IMR-90 (cell line): Measurements from ENCODE around the gene ALDH7A1. TPM values are rescaled to one million over a fixed set of nuclear protein-coding genes. Genes with fewer than 3 reads are reported as not detected.

Source experiments
- ATAC-seq: fragments of 200-7000 bp; cut with Tn5 transposase; 2 replicates; pipeline ENCODE4 v1.9.1; 2020; ENCODE audit warnings: low read depth, mild to moderate bottlenecking, moderate library complexity
- BruUV-seq: library from RNA; stranded (reverse); fragments of 400-500 nt; replicated peaks from 2 replicates; lab custom pipeline; 2021; lab: Mats Ljungman, UMichigan
- CTCF ChIA-PET: fragments of 300-600 bp; formaldehyde crosslinking; extraction: SDS; loops from one replicate; lab custom pipeline; 2021; ENCODE audit warnings: antibody characterized with exemption; lab: Yijun Ruan, JAX
- POLR2A ChIA-PET: fragments of 300-600 bp; sonication (Branson Sonifier 250); formaldehyde crosslinking; loops from one replicate; lab custom pipeline; 2022; ENCODE audit warnings: antibody characterized with exemption; ENCODE audit not compliant: unreplicated experiment; lab: Charles Lee
- DNase-seq: peaks from one replicate; pipeline ENCODE4 v3.0.0; 2013
- H2AFZ ChIP-seq: replicated peaks from 2 replicates; pipeline ENCODE3; 2013; ENCODE audit warnings: low read length, mild to moderate bottlenecking; ENCODE audit not compliant: poor library complexity
- H2AK5ac ChIP-seq: 2 replicates; pipeline ENCODE4 v1.6.1; 2013; ENCODE audit warnings: low read depth, low read length, inconsistent platforms
- H2AK9ac ChIP-seq: replicated peaks from 2 replicates; pipeline ENCODE3; 2013; ENCODE audit warnings: mild to moderate bottlenecking, low read depth, low read length, moderate library complexity; ENCODE audit not compliant: poor library complexity
- H2BK120ac ChIP-seq: 2 replicates; pipeline ENCODE4 v1.6.1; 2013; ENCODE audit warnings: low read depth, low read length, inconsistent platforms
- H2BK15ac ChIP-seq: 3 replicates; pipeline ENCODE4 v1.6.1; 2013; ENCODE audit warnings: low read depth, low read length, inconsistent platforms
- H2BK20ac ChIP-seq: 2 replicates; pipeline ENCODE4 v1.6.1; 2013; ENCODE audit warnings: low read depth, mild to moderate bottlenecking, inconsistent platforms, low read length, moderate library complexity
- H2BK5ac ChIP-seq: 2 replicates; pipeline ENCODE4 v1.6.1; 2013; ENCODE audit warnings: mild to moderate bottlenecking, low read depth, low read length, inconsistent platforms; ENCODE audit not compliant: poor library complexity, severe bottlenecking
- H3K14ac ChIP-seq: replicated peaks from 2 replicates; pipeline ENCODE4 v1.6.1; 2013; ENCODE audit warnings: low read depth, low read length, inconsistent platforms
- H3K18ac ChIP-seq: 2 replicates; pipeline ENCODE4 v1.6.1; 2013; ENCODE audit warnings: low read depth, low read length, control low read depth
- H3K23ac ChIP-seq: 2 replicates; pipeline ENCODE4 v1.6.1; 2013; ENCODE audit warnings: low read depth, low read length, inconsistent platforms
- H3K27ac ChIP-seq: 2 replicates; pipeline ENCODE4 v1.5.1; 2013; ENCODE audit warnings: mild to moderate bottlenecking, control low read depth, low read length; ENCODE audit not compliant: insufficient read depth
- H3K27me3 ChIP-seq: 2 replicates; pipeline ENCODE4 v1.6.1; 2013; ENCODE audit warnings: low read length; ENCODE audit not compliant: control insufficient read depth, insufficient read depth
- H3K36me3 ChIP-seq: 2 replicates; pipeline ENCODE4 v1.6.1; 2013; ENCODE audit warnings: low read length, mixed read lengths; ENCODE audit not compliant: control insufficient read depth, insufficient read depth
- H3K4ac ChIP-seq: 2 replicates; pipeline ENCODE4 v1.6.1; 2013; ENCODE audit warnings: low read depth, low read length, inconsistent platforms
- H3K4me1 ChIP-seq: 2 replicates; pipeline ENCODE4 v1.6.1; 2013; ENCODE audit warnings: low read length, mixed read lengths; ENCODE audit not compliant: control insufficient read depth, insufficient read depth
- H3K4me2 ChIP-seq: 2 replicates; pipeline ENCODE4 v1.6.1; 2013; ENCODE audit warnings: low read depth, mild to moderate bottlenecking, control low read depth, low read length, moderate library complexity
- H3K4me3 ChIP-seq: 2 replicates; pipeline ENCODE4 v1.5.1; 2013; ENCODE audit warnings: low read depth, mild to moderate bottlenecking, control low read depth, low read length, moderate library complexity; ENCODE audit not compliant: insufficient read depth
- H3K56ac ChIP-seq: 2 replicates; pipeline ENCODE4 v1.6.1; 2013; ENCODE audit warnings: low read length, inconsistent platforms; ENCODE audit not compliant: insufficient read depth; ENCODE audit errors: extremely low read depth
- H3K79me1 ChIP-seq, 2 experiments: 2 replicates each; pipeline ENCODE4 v1.6.1; 2013; ENCODE audit warnings: low read length in 2 of 2, inconsistent platforms in 1 of 2, low read depth in 1 of 2
- H3K9ac ChIP-seq: 2 replicates; pipeline ENCODE4 v1.6.1; 2013; ENCODE audit warnings: low read depth, low read length, control low read depth
- H3K9me1 ChIP-seq: 2 replicates; pipeline ENCODE4 v1.6.1; 2013; ENCODE audit warnings: low read length, inconsistent platforms; ENCODE audit not compliant: insufficient read depth
- H3K9me3 ChIP-seq: 2 replicates; pipeline ENCODE4 v1.6.1; 2013; ENCODE audit warnings: low read length; ENCODE audit not compliant: control insufficient read depth, insufficient read depth
- H4K20me1 ChIP-seq: 2 replicates; pipeline ENCODE4 v1.6.1; 2013; ENCODE audit warnings: low read length, inconsistent platforms; ENCODE audit not compliant: insufficient read depth
- H4K5ac ChIP-seq: 2 replicates; pipeline ENCODE4 v1.6.1; 2013; ENCODE audit warnings: mild to moderate bottlenecking, low read depth, low read length, control low read depth
- H4K8ac ChIP-seq, 2 experiments: 2 replicates each; pipeline ENCODE4 v1.6.1; 2013; ENCODE audit warnings: low read depth in 2 of 2, low read length in 2 of 2, control low read depth in 1 of 2, inconsistent platforms in 1 of 2
- H4K91ac ChIP-seq: 2 replicates; pipeline ENCODE4 v1.6.1; 2013; ENCODE audit warnings: low read depth, low read length, inconsistent platforms; ENCODE audit not compliant: insufficient read depth
- BHLHE40 ChIP-seq: fragments of 150-350 bp; IDR thresholded peaks from 2 replicates; pipeline ENCODE4 v1.6.1; 2016; ENCODE audit warnings: mild to moderate bottlenecking, low read depth, low read length
- CEBPB ChIP-seq: IDR thresholded peaks from 2 replicates; pipeline ENCODE4 v1.6.1; 2012; ENCODE audit warnings: low read depth, low read length, improper control_type of control experiment
- CHD1 ChIP-seq: IDR thresholded peaks from 2 replicates; pipeline ENCODE4 v1.6.1; 2012; ENCODE audit warnings: low read depth, low read length, improper control_type of control experiment
- CTCF ChIP-seq: conservative IDR thresholded peaks from 2 replicates; pipeline ENCODE4 v1.5.1; 2012; ENCODE audit warnings: mild to moderate bottlenecking, low read depth, low read length, improper control_type of control experiment
- ELK1 ChIP-seq: fragments of 150-350 bp; IDR thresholded peaks from 2 replicates; pipeline ENCODE4 v1.6.1; 2016; ENCODE audit warnings: low read depth, mild to moderate bottlenecking, low read length, moderate library complexity, borderline replicate concordance
- FOS ChIP-seq: fragments of 150-350 bp; IDR thresholded peaks from 2 replicates; pipeline ENCODE4 v1.6.1; 2016; ENCODE audit warnings: low read depth, low read length
- MAFK ChIP-seq: IDR thresholded peaks from 2 replicates; pipeline ENCODE4 v1.6.1; 2012; ENCODE audit warnings: low read depth, low read length, improper control_type of control experiment
- MAZ ChIP-seq: IDR thresholded peaks from 2 replicates; pipeline ENCODE4 v1.6.1; 2012; ENCODE audit warnings: low read depth, mild to moderate bottlenecking, low read length, improper control_type of control experiment, moderate library complexity, borderline replicate concordance
- MXI1 ChIP-seq: IDR thresholded peaks from 2 replicates; pipeline ENCODE4 v1.6.1; 2012; ENCODE audit warnings: low read depth, mild to moderate bottlenecking, low read length, moderate library complexity, borderline replicate concordance
- NFE2L2 ChIP-seq: fragments of 150-350 bp; IDR thresholded peaks from 2 replicates; pipeline ENCODE4 v1.6.1; 2016; ENCODE audit warnings: low read depth, mild to moderate bottlenecking, low read length
- POLR2A ChIP-seq: IDR thresholded peaks from 2 replicates; pipeline ENCODE4 v1.6.1; 2012; ENCODE audit warnings: mild to moderate bottlenecking, low read depth, low read length
- RAD21 ChIP-seq: IDR thresholded peaks from 2 replicates; pipeline ENCODE4 v1.6.1; 2012; ENCODE audit warnings: low read length, improper control_type of control experiment
- RCOR1 ChIP-seq: IDR thresholded peaks from 2 replicates; pipeline ENCODE4 v1.6.1; 2012; ENCODE audit warnings: mild to moderate bottlenecking, low read length, improper control_type of control experiment; ENCODE audit not compliant: insufficient replicate concordance
- RFX5 ChIP-seq: IDR thresholded peaks from 2 replicates; pipeline ENCODE4 v1.8.0; 2012; ENCODE audit warnings: low read depth, mild to moderate bottlenecking, low read length, moderate library complexity
- SMC3 ChIP-seq: fragments of 150-350 bp; IDR thresholded peaks from 2 replicates; pipeline ENCODE4 v1.6.1; 2016; ENCODE audit warnings: low read depth, mild to moderate bottlenecking, antibody characterized with exemption, low read length, moderate library complexity
- USF2 ChIP-seq: fragments of 150-350 bp; IDR thresholded peaks from 2 replicates; pipeline ENCODE4 v1.6.1; 2017; ENCODE audit warnings: mild to moderate bottlenecking, antibody characterized with exemption, low read length, low read depth
- WGBS, 2 experiments: methylation state at CpG; one replicate each; pipeline versions ENCODE4 v1.1.5 to v1.1.7; 2013; ENCODE audit warnings: missing lambda C conversion rate in 2 of 2; ENCODE audit not compliant: insufficient read length in 1 of 2; ENCODE audit errors: extremely low coverage in 2 of 2; 5-methylcytosine and 5-hydroxymethylcytosine counted together
- dilution Hi-C: fragments of 300-500 bp; cut with HindIII; formaldehyde crosslinking; loops from one replicate; pipeline ENCODE4 v1.14.3; 2018; ENCODE audit warnings: low sequenced_read_pairs; ENCODE audit not compliant: unreplicated experiment
- in situ Hi-C: fragments of 300-500 bp; cut with MboI; formaldehyde crosslinking; loops from 3 replicates; pipeline ENCODE4 v1.14.3; 2019; ENCODE audit warnings: low sequenced_read_pairs, inconsistent platforms, mixed read lengths
- intact Hi-C: fragments of 100-400 bp; cut with micrococcal nuclease; formaldehyde crosslinking; loops from 2 replicates; pipeline ENCODE4 v1.10.0; 2022
- polyA plus RNA-seq, 3 experiments: library from polyadenylated mRNA; depleted of rRNA; stranded (reverse); fragments of >200 nt; gene quantifications; 2 replicates each; pipeline ENCODE4 v1.2.3, GENCODE V29; 2012; ENCODE audit warnings: low replicate concordance in 1 of 3
- total RNA-seq: library from RNA; depleted of rRNA; stranded (reverse); fragments of >200 nt; gene quantifications from 2 replicates; pipeline ENCODE4 v1.2.3, GENCODE V29; 2012

Gene ALDH7A1
- total and polyA plus RNA-seq, 2 of the 4 experiments (the other 2 are of a cell fraction) = 40.9 to 62.2 TPM

- ATAC-seq = no peak
- no peaks in the 10 kb centered on the region for H3K9me3 ChIP-seq
- dilution Hi-C loops (no loop called here), in situ Hi-C loops (no loop called here), intact Hi-C loops (no loop called here)
- BruUV-seq = no TSS peak
- H3K9me1 ChIP-seq = no peaks in the 10 kb centered on the region
- H2AK9ac ChIP-seq = no peak overlapping the region
- no peaks in the 10 kb centered on the region for H4K20me1 ChIP-seq
- H2BK20ac ChIP-seq = no peak overlapping the region; the same call in 1 of the 2 replicates
- no peak overlapping the region for H3K4me3 ChIP-seq
- no peak overlapping the region for H3K27ac ChIP-seq
- H3K4me2 ChIP-seq = no peak overlapping the region
- H2BK5ac ChIP-seq = no peak overlapping the region
- H4K5ac ChIP-seq = no peak overlapping the region
- no peak for DNase-seq
- H2BK15ac ChIP-seq = no peak overlapping the region
- peaks cover 30% of the 10 kb centered on the region for H3K36me3 ChIP-seq
- H3K4me1 ChIP-seq = no peaks in the 10 kb centered on the region
- no peaks in the 10 kb centered on the region for H3K27me3 ChIP-seq
- no peak for TF ChIP-seq RAD21
- TF ChIP-seq ELK1 = no peak
- no peak for TF ChIP-seq CTCF
- no peak for TF ChIP-seq MAFK
- TF ChIP-seq BHLHE40 = no peak
- TF ChIP-seq MXI1 = no peak
- TF ChIP-seq RCOR1 = no peak
- no peak for TF ChIP-seq SMC3
- TF ChIP-seq CEBPB = no peak
- no peak for TF ChIP-seq MAZ
- no peak for TF ChIP-seq POLR2A
- no peak for TF ChIP-seq FOS
- TF ChIP-seq RFX5 = no peak
- no peak for TF ChIP-seq NFE2L2
- TF ChIP-seq CHD1 = no peak
- TF ChIP-seq USF2 = no peak
- H4K8ac ChIP-seq = no peak overlapping the region
- POLR2A ChIA-PET = no interaction called here
- H3K18ac ChIP-seq = no peak overlapping the region
- H3K14ac ChIP-seq = no peak overlapping the region
- 100% methylated on average over 1 of the region's 5 CpGs; no CpG with 5 or more reads in 1 of the 2 experiments for WGBS, 2 experiments
- H3K56ac ChIP-seq = no peak overlapping the region
- H3K79me1 ChIP-seq = no peaks in the 10 kb centered on the region
- H3K4ac ChIP-seq = no peak overlapping the region
- H2AFZ ChIP-seq = no peak overlapping the region
- no peak overlapping the region for H2BK120ac ChIP-seq
- no peak overlapping the region for H2AK5ac ChIP-seq
- CTCF ChIA-PET = no interaction called here
- H3K9ac ChIP-seq = no peak overlapping the region
- no peak overlapping the region for H4K91ac ChIP-seq
- H3K23ac ChIP-seq = no peak overlapping the region
Observed at GRCh38 chr5:126577415-126577814, 17.6 kb downstream of the ALDH7A1 start.
